Measurements from ENCODE around the gene MITF.

DNA sequence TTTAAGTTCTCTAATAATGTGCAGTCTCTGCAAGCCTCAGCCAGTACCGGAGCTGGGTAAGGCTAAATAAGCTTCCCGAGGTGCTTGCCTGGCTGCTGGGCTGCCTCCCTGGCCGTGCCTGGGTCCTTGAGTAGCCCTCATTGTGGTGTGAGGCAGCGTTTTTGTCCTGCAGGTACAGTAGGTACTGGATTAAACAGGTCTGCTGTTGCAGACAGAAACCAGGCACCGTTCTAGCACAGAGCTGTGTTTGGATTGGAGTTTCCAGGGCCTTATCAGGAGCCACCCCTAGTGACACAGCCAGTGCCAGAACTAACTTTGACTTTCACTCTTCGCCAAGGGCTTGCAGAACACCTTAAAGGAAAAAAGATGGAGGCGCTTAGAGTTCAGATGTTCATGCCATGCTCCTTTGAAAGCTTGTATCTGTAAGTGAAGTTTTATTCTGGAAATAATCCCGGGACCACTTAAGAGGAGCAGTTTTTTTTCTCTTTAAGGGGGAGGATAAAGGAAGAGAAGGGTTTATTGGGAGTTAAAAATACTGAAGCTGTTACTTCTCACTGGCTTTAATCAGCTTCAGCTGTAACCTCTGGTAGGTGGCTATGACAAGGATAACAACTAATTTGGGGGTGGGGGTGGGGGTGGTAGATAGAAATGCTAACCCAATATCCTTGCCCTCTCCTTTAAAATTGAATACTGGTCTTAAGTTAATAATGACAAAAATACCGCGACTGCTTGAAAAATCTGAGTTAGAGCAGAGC, 126.8 kb downstream of the MITF start:
- TF ChIP-seq CTCF (IDR thresholded peaks at IDR 0.05; ENCODE audit: insufficient read depth, low read depth, low read length): no peak
- TF ChIP-seq EZH2 (IDR thresholded peaks at IDR 0.05; ENCODE audit: insufficient read depth, low read length): no peak
